Dermis microvascular lymphatic vessel endothelial cell (primary cell): ENCODE data around the gene SERPINA12. TPM values are rescaled to one million over a fixed set of nuclear protein-coding genes. Genes with fewer than 3 reads are reported as not detected.

Experiments
- DNase-seq, 2 donors: peaks; one replicate each; pipeline versions ENCODE4 v3.0.0 to v3.0.0-alpha.2; 2010; ENCODE audit warnings: low read depth in 2 of 2
- total RNA-seq: library from RNA; depleted of rRNA; stranded (reverse); fragments of >200 nt; gene quantifications from 2 replicates; pipeline ENCODE4 v1.2.1, GENCODE V29; 2014

The SERPINA12 gene
- total RNA-seq, 1 donor from 2014 or later: not detected

- no peak for DNase-seq
Observed at GRCh38 chr14:94466706-94467370, 42.4 kb downstream of the SERPINA12 start.

DNA sequence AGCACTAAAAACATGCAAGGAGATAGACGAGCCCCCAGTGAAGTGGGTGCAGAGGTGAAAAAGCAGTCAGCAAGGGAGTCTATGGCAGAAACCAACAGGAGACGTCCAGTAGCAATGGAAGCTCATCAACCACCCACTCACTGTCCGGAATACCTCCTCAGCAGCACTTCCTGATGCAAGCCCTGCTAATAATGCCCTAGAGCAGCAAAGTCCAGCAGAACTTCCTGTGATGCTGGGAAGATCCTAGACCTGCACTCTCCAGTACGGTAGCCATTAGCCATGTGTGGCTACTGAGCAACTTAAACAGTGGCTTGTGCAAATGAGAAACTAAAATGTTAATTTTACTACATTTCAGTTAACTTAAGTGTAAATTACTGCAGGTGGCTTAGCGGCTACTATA lies 44.2 kb downstream of the SERPINA12 start:
- no peak for DNase-seq

DNA sequence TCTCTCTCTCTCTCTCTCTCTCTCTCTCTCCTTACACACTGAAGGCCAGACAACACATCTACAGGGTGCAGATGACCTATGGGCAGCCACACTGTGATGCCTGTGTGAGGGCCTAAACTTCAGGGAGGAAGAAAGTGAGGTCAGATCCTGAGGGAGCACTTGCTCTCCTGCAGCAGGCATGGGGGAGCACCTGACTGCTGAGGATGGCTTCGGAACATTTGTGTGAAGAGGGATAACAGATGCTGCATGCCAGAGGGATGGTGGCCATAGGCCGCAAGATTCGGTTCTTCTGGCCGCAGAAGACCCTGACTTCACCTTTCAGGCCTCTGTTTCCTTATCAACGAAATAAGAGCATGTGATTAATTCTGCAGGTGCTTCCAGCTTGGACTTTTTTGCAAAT lies 45.0 kb downstream of the SERPINA12 start:
- DNase-seq: no peak

DNA sequence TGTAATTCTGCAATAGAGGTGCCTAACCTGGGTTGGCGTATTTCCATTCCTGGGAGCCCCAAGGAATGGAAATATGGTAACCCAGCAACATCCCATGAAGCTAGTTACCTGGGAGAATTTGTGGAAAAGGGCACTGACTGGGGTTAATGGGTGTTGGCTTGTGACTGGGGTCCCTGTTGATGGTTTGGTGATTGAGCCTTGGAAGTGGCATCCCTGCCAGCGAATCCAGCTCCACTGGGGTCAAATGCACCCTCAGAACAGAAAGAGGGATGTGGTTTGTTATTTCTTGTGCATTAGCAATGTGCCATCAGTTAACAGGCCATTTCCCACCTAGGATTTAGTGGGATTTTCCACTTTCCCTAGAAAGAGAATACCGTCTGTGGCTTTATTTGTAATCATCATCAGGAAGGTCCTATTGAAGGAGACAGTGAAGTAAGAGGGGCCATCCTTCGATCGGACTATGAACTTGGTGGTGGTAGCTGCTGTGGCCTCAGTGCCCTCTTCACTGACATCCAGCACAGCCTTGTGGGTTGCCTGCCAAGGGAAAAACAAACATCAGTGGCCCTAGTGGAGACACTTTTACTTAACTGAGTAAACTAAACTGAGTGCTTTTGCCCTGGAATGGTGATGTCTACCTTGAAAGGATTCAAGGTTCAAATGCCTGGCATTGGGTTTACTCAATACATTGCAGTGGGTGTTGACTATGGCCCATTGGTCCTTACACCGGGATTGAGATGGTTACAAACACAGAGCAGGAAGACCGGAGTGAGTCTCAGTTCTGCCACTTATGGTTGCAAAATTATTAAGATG lies 46.3 kb downstream of the SERPINA12 start:
- no peak for DNase-seq

- no peak for DNase-seq
Observed at GRCh38 chr14:94462219-94462551, 47.1 kb downstream of the SERPINA12 start.

DNA sequence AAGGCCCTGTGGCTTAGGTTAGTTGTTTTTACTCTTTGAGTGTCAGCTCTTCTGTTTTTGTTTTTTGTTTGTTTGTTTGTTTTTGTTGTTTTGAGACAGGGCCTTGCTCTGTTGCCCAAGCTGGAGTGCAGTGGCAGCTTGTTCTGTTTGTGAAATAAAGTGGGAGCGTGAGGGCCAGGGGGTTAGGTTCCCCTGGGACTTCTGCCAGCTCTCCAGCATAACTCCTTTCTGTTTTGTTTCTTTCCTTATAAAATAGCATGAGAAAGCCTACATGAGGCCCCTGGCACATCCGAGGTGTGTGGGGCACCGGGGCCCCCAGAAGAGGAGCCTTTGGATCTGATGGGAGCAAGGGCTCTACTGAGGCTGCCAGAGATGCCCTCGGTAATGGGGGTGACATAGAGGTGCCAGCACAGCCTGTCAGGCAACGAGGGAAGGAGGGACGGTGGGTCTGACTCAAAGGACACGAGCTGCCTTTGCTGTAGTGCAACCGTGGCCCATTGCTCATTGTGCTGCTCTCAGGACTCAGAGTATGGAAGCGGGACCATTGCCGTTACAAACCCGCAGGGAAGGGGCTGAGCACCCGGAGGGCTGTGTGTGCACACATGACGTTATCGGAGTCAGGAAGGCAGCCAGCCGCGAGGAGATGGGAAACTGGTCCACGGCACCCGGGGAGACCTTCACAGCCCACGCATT lies 47.6 kb downstream of the SERPINA12 start:
- no peak for DNase-seq

- no peak for DNase-seq
Observed at GRCh38 chr14:94460631-94461416, 48.4 kb downstream of the SERPINA12 start.

- no peak for DNase-seq
Observed at GRCh38 chr14:94458558-94459205, 50.6 kb downstream of the SERPINA12 start.

DNA sequence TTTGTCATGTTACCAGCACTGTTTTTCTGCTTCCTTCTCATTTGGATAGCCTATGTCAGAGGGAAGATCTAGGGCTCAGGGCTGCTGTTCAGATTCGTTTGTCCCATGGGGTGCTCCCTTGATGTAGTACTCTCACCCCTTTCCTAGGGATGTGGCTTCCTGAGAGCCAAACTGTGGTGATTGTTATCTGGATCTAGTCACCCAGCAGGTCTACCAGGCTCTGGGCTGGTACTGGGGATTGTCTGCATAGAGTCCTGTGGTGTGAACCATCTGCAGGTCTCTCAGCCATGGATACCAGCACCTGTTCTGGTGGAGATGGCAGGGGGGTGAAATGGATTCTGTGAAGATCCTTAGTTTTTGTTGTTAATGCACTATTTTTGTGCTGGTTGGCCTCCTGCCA lies 51.2 kb downstream of the SERPINA12 start:
- DNase-seq: no peak

DNA sequence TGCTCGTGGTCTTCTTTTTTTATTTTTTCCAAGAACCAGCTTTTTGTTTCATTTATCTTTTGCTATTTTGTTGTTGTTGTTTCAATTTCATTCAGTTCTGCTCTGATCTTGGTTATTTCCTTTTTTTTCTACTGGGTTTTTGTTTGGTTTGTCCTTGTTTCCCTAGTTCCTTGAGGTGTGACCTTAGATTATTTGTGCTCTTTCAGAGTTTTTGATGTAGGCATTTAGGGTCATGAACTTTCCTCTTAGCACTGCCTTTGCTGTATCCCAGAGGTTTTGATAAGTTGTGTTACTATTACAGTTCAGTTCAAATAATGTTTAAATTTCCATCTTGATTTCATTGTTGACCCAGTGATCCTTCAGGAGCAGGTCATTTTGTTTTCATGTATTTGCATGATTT lies 53.3 kb downstream of the SERPINA12 start:
- no peak for DNase-seq

DNA sequence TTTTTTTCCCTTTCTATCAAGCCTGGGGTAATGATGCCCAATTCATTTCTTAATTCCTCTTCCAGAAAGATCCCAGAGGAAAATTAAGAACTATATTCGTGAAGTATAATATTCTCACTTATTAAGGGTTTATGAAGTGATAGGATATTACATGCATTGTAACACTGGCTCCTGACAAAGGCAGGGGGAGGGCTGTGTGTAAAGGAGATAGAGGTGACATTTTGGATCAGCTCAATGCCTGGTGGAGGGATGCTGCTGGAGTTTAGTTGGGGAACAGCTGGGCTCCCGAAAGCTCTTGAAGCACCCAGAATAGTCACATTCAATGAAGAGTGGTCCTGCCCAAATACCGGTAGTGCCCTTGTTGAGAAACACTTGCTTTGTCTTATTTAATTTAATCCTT lies 57.4 kb downstream of the SERPINA12 start:
- DNase-seq: no peak

DNA sequence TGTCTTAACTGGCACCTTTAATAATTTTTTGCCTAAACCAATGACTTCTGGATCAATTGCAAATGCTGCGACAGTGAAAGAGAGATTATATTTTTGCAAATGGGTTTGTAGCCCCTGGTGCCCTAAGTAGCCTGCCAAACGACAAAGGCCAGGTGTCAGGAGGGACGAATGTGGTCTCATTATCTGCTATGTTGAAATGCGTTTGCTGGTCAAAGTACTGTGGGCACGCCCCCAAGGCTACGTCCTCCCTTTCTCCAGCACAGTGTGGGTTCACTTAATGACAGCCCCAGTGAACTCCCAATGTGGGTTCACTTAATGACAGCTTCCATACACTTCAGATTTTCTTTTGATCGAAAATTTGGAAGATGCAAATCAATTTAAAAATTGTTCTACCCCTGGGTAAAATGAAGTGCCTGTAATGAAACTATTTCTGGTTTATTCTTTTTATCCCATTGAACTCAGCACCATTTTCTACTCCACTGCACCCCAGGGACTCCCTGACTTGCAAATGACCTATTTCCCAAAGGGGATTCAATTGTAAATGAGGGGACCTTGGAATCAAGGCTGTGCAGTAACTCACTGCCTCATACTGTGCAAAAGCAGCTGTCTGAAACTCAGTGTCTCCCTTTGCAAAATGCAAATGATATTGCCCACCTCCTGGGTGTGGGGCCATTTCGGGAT lies 58.0 kb downstream of the SERPINA12 start:
- DNase-seq: no peak

GRCh38 chr14:94450722-94451090 lies 58.6 kb downstream of the SERPINA12 start:
- DNase-seq: no peak

- DNase-seq: no peak
Observed at GRCh38 chr14:94449930-94450329, 59.3 kb downstream of the SERPINA12 start.

GRCh38 chr14:94448071-94448808 lies 61.0 kb downstream of the SERPINA12 start:
- DNase-seq: no peak

DNA sequence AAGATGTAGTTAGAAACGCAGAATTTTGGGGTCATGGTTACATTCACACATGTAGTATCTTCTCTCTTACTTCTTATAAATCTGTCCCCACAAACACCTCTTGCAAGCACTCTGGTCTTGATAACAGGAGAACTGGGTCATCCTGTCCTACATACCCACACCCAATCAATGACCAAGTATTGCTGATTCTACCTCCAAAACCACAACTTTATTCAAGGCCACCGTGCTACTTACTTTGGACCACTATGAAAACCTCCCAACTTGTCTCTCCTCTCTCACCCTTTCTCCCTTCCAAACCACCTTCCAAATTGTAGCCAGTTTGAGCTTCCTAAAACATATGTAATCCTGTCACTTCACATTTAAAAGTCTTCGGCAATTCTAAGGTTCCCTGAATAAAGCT lies 62.1 kb downstream of the SERPINA12 start:
- no peak for DNase-seq

- no peak for DNase-seq
Observed at GRCh38 chr14:94446126-94446525, 63.1 kb downstream of the SERPINA12 start.

DNA sequence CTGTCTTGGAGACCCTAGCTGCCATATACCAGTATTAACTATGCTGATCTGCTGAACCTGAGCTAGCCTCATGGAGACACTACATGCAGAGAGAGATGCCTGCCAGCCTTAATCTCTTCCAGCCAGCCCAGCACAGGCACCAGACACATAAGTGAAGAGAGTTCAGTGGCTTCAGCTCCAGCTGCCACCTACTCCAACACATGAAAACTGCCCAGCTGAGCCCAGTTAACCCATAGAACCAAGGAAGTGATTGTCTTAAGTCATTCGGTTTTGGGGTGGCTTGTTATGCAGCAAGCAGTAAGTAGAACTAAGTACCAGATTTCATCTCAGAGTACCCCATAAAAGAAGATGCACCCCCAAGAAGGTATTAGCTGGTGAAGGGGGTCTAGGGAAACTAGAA lies 64.3 kb downstream of the SERPINA12 start:
- DNase-seq: no peak

- DNase-seq: no peak
Observed at GRCh38 chr14:94441531-94442205, 67.6 kb downstream of the SERPINA12 start.

- no peak for DNase-seq
Observed at GRCh38 chr14:94441130-94441529, 68.1 kb downstream of the SERPINA12 start.
